DND-41 (cell line): Measurements from ENCODE around the gene BARHL2.

ENCODE experiments used
- ATAC-seq: fragments of 200-7000 bp; cut with Tn5 transposase; 3 replicates; pipeline ENCODE4 v1.9.1; 2021; ENCODE audit warnings: low read depth; ENCODE audit not compliant: insufficient read depth
- DNase-seq: peaks from one replicate; pipeline ENCODE4 v3.0.0-alpha.2; 2020
- H2AFZ ChIP-seq: 2 replicates; pipeline ENCODE4 v1.6.0; 2012; ENCODE audit warnings: low read depth, low read length
- H3K27ac ChIP-seq: 2 replicates; pipeline ENCODE4 v1.5.1; 2012; ENCODE audit warnings: low read length, inconsistent platforms
- H3K27me3 ChIP-seq: fragments of 200-600 bp; sonication (generic); 2 replicates; pipeline ENCODE4 v1.6.0; 2012; ENCODE audit warnings: low read length, mild to moderate bottlenecking, inconsistent platforms; ENCODE audit not compliant: insufficient read depth, poor library complexity
- H3K36me3 ChIP-seq: 2 replicates; pipeline ENCODE4 v1.5.1; 2012; ENCODE audit warnings: low read length, inconsistent platforms; ENCODE audit not compliant: insufficient read depth
- H3K4me1 ChIP-seq: 2 replicates; pipeline ENCODE4 v1.5.1; 2012; ENCODE audit warnings: mild to moderate bottlenecking, low read length; ENCODE audit not compliant: insufficient read depth
- H3K4me2 ChIP-seq: 2 replicates; pipeline ENCODE4 v1.6.0; 2012; ENCODE audit warnings: mild to moderate bottlenecking, moderate library complexity, low read length, inconsistent platforms; ENCODE audit not compliant: insufficient read depth
- H3K4me3 ChIP-seq, 2 experiments: fragments of 200-600 bp in 1 of 2; shearing (Covaris generic) in 1 of 2; 2 replicates each; pipeline ENCODE4 v1.5.1; 2012 to 2016; ENCODE audit warnings: inconsistent platforms in 2 of 2, low read length in 2 of 2, mild to moderate bottlenecking in 2 of 2, low read depth in 1 of 2, moderate library complexity in 1 of 2
- H3K79me2 ChIP-seq: 2 replicates; pipeline ENCODE4 v1.6.0; 2012; ENCODE audit warnings: low read length, inconsistent platforms; ENCODE audit not compliant: insufficient read depth
- H3K9ac ChIP-seq: 2 replicates; pipeline ENCODE4 v1.6.0; 2012; ENCODE audit warnings: low read depth, mild to moderate bottlenecking, inconsistent platforms, low read length, moderate library complexity
- H3K9me3 ChIP-seq: 2 replicates; pipeline ENCODE4 v1.5.1; 2012; ENCODE audit warnings: low read length, moderate library complexity, mild to moderate bottlenecking, inconsistent platforms; ENCODE audit not compliant: insufficient read depth, severe bottlenecking
- H4K20me1 ChIP-seq: 2 replicates; pipeline ENCODE4 v1.6.0; 2012; ENCODE audit warnings: low read length; ENCODE audit not compliant: insufficient read depth
- EZH2 ChIP-seq: IDR thresholded peaks from 3 replicates; pipeline ENCODE4 v1.6.1; 2012; ENCODE audit warnings: borderline replicate concordance, low read depth, mild to moderate bottlenecking, moderate library complexity, low read length, inconsistent platforms; ENCODE audit not compliant: severe bottlenecking
- TF ChIP-seq, protein P1 (sequence below): IDR thresholded peaks from 2 replicates; pipeline ENCODE4 v1.5.1; 2012; ENCODE audit warnings: borderline replicate concordance, low read length, moderate library complexity, mild to moderate bottlenecking; ENCODE audit not compliant: poor library complexity, severe bottlenecking; ENCODE audit errors: extremely low read depth

Gene BARHL2

DNA sequence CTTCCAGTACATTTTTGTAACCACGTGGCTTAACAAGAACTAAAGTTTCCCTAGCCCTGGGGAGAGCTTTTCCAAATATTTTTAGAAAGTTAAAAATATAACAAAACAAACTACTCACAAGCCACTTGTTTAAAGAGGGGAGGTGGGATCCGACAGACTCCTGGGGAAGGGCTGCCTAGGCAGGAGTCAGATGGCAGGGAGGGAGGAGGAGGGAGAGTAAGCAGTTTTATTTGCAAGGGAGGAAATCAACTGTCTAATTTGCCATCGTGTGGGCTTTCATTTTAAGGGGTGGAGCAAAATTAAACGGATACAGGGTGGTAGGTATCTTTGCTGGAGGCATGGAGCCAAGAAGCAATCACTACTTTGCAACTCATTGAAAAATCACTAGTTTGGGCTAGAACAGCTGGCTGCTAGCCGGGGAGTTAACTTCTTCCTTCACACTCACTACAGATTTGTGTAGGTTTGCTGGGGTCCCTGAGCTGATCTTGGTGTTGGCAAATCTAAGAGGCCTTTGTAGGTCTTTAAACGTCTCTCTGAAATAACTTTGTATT lies 8.8 kb downstream of the BARHL2 start:
- H2AFZ ChIP-seq = no peak overlapping the region
- TF ChIP-seq, protein P1, sequence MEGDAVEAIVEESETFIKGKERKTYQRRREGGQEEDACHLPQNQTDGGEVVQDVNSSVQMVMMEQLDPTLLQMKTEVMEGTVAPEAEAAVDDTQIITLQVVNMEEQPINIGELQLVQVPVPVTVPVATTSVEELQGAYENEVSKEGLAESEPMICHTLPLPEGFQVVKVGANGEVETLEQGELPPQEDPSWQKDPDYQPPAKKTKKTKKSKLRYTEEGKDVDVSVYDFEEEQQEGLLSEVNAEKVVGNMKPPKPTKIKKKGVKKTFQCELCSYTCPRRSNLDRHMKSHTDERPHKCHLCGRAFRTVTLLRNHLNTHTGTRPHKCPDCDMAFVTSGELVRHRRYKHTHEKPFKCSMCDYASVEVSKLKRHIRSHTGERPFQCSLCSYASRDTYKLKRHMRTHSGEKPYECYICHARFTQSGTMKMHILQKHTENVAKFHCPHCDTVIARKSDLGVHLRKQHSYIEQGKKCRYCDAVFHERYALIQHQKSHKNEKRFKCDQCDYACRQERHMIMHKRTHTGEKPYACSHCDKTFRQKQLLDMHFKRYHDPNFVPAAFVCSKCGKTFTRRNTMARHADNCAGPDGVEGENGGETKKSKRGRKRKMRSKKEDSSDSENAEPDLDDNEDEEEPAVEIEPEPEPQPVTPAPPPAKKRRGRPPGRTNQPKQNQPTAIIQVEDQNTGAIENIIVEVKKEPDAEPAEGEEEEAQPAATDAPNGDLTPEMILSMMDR = no peak
- no peak for TF ChIP-seq EZH2
- H3K9ac ChIP-seq = no peak overlapping the region
- ATAC-seq (no peak), DNase-seq (no peak)
- no peaks in the 10 kb centered on the region for H3K9me3 ChIP-seq
- no peaks in the 10 kb centered on the region for H3K36me3 ChIP-seq
- no peak overlapping the region for H3K4me3 ChIP-seq
- no peaks in the 10 kb centered on the region for H3K27me3 ChIP-seq
- H3K79me2 ChIP-seq = no peaks in the 10 kb centered on the region
- H3K27ac ChIP-seq = no peak overlapping the region
- no peak overlapping the region for H3K4me2 ChIP-seq
- H3K4me1 ChIP-seq = no peaks in the 10 kb centered on the region
- H4K20me1 ChIP-seq = no peaks in the 10 kb centered on the region

GRCh38 chr1:90707363-90707710 lies 9.8 kb downstream of the BARHL2 start:
- DNase-seq = no peak
- ATAC-seq = no peak
- H3K4me2 ChIP-seq = no peak overlapping the region
- H2AFZ ChIP-seq = no peak overlapping the region
- no peaks in the 10 kb centered on the region for H3K27me3 ChIP-seq
- H3K4me1 ChIP-seq = no peaks in the 10 kb centered on the region
- no peak overlapping the region for H3K9ac ChIP-seq
- no peak overlapping the region for H3K27ac ChIP-seq
- no peak for TF ChIP-seq EZH2
- TF ChIP-seq, protein P1 = no peak
- H3K79me2 ChIP-seq = no peaks in the 10 kb centered on the region
- no peaks in the 10 kb centered on the region for H3K36me3 ChIP-seq
- no peaks in the 10 kb centered on the region for H4K20me1 ChIP-seq
- H3K9me3 ChIP-seq = no peaks in the 10 kb centered on the region
- no peak overlapping the region for H3K4me3 ChIP-seq

GRCh38 chr1:90706437-90707362 lies 10.4 kb downstream of the BARHL2 start:
- Histone ChIP-seq H3K27ac (no peak overlapping the region), H3K4me3 (no peak overlapping the region), H3K9ac (no peak overlapping the region), H4K20me1 (no peaks in the 10 kb centered on the region), H2AFZ (no peak overlapping the region), H3K36me3 (no peaks in the 10 kb centered on the region), H3K9me3 (no peaks in the 10 kb centered on the region), H3K4me2 (no peak overlapping the region), H3K27me3 (no peaks in the 10 kb centered on the region), H3K79me2 (no peaks in the 10 kb centered on the region), H3K4me1 (no peaks in the 10 kb centered on the region)
- no peak for TF ChIP-seq EZH2
- TF ChIP-seq, protein P1 = no peak
- ATAC-seq = no peak
- DNase-seq = no peak
